Prostate gland (tissue), 2 donors: ENCODE measurements around the gene PSD4.

Experiments used
- CTCF ChIP-seq, 4 experiments: fragments of 200-600 bp in 2 of 4; fragments of 450-650 bp in 2 of 4; sonication (generic) in 2 of 4; IDR thresholded peaks; 1 replicate in 3 of 4; 2 replicates in 1 of 4; pipeline ENCODE4 v1.5.1; 2016 to 2019; ENCODE audit warnings: antibody characterized with exemption in 4 of 4, mild to moderate bottlenecking in 2 of 4, moderate library complexity in 2 of 4
- POLR2AphosphoS5 ChIP-seq: sonication (generic); formaldehyde crosslinking; IDR thresholded peaks from one replicate; pipeline ENCODE4 v1.6.1; 2017; ENCODE audit warnings: antibody characterized with exemption

GRCh38 chr2:113169586-113169985 lies 4.2 kb upstream of the PSD4 start:
- TF ChIP-seq POLR2AphosphoS5 (no peak), CTCF (IDR thresholded peaks at IDR 0.05) (no peak)
